Activated CD4-positive, CD25-positive, alpha-beta regulatory T cell treated with anti-CD3 and anti-CD28 coated beads, Interleukin-2, amount 50 U/mL, for 24 hours (primary cell): Measurements from ENCODE around the gene HAPLN3.

Experiments
- ATAC-seq, 2 donors: fragments of 150-1000 bp; cut with Tn5 transposase; one replicate each; pipeline ENCODE4 v1.10.0; 2021; ENCODE audit warnings: mild to moderate bottlenecking in 1 of 2, moderate library complexity in 1 of 2

The HAPLN3 gene

GRCh38 chr15:88891540-88892254, 3.6 kb downstream of the HAPLN3 start:
- ATAC-seq = no peak

GRCh38 chr15:88890495-88890894, 4.8 kb downstream of the HAPLN3 start:
- no peak for ATAC-seq

- ATAC-seq = no peak
Measured at GRCh38 chr15:88888719-88889118, 6.6 kb downstream of the HAPLN3 start.

DNA sequence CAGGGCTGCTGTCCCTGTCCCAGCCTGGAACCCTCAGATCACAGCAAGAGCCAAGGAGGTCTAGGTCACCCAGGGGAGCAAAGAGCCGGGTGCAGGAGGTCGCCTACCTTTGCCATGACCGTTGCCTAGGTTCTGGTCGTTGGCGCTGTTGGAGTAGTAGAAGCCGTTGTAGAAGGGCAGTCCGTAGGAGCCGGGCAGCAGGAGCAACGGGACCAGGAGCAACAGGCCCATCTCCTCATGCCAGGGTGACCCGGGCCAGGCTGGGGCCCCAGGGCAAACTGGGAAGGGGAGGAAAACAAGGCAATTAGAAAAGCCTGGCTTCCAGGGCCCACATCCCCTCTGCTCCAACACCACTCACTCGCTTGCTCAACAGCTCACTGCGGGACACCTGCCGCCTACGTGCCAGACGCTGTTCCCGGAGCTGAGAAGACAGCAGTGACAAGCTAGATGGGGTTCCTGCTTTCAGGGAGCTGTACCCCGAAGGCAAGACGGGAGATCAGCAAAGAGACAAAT, 8.2 kb downstream of the HAPLN3 start:
- no peak for ATAC-seq

DNA sequence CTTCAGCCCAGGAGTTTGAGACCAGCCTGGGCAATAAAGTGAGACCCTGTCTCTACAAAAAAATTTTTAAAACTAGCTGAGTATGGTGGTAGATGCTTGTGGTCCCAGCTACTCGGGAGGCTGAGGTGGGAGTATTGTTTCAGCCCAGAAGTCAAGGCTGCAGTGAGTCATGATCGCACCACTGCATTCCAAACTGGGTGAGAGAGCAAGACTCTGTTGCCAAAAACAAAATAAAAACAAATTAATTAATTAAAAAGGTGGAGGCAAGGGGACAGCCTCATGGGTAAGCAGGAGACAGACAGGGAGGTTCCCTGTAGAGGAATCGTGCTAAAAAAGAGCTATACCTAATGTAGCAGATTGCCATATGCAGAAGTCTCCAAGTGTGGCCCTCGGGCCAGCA, 12.6 kb downstream of the HAPLN3 start:
- ATAC-seq = no peak

GRCh38 chr15:88881775-88882174, 13.6 kb downstream of the HAPLN3 start:
- ATAC-seq = no peak

- ATAC-seq = no peak
Measured at GRCh38 chr15:88880944-88881740, 14.2 kb downstream of the HAPLN3 start.

DNA sequence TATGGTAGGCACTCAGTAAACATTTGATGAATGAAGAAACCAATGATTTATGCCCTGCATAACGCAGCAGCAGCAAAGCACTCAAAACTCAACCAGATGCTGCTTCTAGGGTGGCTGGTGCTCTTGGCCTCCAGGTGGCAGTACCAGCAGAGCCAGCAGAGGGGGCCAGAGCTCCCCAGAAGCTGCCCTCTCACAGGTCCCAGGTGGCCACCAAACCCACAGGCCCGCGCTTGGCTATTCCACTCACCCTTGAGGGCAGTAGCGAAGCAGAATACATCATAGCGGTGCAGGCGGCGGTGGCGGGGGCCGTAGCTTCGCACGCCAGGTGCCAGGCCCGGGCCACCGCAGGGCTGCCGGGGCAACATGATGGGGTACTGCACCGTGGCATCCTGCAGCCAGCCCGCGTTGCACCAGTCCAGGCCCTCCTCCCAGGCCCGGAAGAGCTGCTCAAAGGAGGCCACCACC, 16.6 kb downstream of the HAPLN3 start:
- ATAC-seq = peak; percentile 38 to 48

DNA sequence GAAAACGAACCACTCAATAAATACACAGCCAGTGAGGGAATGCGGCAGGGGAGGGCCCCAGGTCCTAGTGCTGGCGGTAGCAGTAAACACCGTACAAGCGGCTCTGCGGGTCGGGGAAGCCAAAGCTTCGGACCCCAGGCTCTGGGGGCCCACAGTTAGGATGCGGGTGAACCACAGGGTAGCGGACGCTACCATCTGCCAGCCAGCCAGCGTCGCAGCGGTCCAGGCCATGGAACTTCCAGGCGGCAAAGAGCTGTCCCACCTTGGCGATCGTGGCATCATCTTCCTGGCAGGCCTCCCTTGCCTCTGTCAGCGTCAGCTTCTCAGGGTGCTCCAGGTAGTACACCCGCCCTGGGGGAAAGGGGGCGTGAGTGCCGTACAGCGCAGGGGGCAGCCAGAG, 17.4 kb downstream of the HAPLN3 start:
- ATAC-seq = no peak

DNA sequence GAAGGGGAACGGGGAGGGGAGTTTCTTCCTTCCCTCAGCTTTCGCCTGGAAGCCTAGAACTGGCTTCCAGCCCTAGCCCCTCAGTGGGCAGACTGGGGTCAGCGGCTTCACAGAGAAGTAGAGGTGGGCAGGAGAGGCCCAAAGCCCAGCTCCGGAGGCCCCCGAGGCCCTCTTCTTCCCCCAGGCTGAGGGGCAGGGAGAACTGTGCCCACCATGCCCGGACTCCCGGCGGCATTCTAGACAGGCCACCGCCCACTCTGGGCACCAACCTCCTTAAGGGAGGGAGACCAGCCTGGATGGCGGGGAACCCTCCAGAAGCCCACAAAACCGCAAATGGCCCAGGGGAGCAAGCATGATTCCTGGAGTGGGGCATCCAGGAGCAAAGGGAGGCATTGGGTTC, 17.9 kb downstream of the HAPLN3 start:
- no peak for ATAC-seq

GRCh38 chr15:88876573-88876972, 18.8 kb downstream of the HAPLN3 start:
- ATAC-seq = no peak

DNA sequence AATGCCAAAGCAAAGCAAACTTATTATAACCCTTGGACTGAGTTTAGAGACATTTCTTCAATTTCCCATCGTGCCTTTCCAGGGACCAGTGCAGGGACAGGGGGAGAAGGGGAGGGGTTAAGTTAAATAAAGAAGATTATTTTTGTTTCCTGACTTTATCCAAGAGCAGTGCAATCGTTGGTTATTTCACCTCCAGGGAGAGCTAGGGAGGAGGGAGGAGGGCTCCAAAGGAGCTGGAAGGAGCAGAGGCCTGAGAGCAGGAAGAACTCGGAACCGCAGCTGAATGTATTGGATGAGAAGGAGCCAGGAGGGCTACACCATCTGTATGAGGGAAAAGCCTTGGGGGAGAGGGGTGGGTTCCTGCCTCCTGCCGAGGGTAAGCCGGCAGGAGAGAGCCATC, 20.7 kb downstream of the HAPLN3 start:
- no peak for ATAC-seq

GRCh38 chr15:88874275-88874674, 21.1 kb downstream of the HAPLN3 start:
- ATAC-seq = no peak

DNA sequence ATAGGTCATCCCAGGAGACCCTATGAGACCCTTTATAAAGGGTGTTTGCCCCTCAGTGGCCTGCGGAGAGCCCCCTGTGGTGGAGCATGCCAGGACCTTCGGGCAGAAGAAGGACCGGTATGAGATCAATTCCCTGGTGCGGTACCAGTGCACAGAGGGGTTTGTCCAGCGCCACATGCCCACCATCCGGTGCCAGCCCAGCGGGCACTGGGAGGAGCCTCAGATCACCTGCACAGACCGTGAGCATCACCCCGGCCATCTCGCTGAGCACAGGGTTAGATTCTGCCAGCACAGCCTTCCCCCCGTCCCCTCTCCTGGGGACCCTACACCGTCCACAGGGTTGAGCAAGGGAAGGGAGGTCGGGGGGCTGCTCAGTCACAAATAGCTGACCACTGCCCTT, 21.6 kb downstream of the HAPLN3 start:
- no peak for ATAC-seq

DNA sequence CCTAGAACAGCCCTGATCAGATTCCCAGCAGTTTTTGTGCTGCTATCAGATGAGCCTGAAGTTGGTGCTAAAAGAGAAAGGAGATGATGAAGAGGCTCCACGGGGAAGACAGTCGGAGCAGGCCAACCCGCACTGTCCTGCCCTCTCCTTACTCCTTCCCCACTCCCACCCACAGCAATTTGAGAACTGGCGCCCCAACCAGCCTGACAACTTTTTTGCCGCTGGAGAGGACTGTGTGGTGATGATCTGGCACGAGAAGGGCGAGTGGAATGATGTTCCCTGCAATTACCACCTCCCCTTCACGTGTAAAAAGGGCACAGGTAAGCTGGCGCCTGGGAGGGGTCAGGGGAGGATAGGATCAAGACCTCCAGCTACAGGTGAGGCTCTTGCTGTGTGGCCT, 22.6 kb downstream of the HAPLN3 start:
- no peak for ATAC-seq

- ATAC-seq = no peak
Measured at GRCh38 chr15:88872106-88872505, 23.2 kb downstream of the HAPLN3 start.

DNA sequence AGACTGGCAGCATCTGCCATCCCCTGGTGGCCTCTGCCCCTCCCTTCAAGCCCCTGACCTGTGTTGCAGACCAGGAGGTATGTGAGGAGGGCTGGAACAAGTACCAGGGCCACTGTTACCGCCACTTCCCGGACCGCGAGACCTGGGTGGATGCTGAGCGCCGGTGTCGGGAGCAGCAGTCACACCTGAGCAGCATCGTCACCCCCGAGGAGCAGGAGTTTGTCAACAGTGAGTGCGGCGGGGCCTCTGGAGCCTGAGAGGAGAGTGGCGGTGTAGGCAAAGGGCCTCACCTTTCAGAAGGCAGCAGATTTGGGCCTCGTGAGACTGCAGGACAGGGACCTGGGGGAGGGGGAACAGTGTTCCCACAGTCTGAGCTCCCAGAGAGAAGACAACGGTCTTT, 24.0 kb downstream of the HAPLN3 start:
- no peak for ATAC-seq

DNA sequence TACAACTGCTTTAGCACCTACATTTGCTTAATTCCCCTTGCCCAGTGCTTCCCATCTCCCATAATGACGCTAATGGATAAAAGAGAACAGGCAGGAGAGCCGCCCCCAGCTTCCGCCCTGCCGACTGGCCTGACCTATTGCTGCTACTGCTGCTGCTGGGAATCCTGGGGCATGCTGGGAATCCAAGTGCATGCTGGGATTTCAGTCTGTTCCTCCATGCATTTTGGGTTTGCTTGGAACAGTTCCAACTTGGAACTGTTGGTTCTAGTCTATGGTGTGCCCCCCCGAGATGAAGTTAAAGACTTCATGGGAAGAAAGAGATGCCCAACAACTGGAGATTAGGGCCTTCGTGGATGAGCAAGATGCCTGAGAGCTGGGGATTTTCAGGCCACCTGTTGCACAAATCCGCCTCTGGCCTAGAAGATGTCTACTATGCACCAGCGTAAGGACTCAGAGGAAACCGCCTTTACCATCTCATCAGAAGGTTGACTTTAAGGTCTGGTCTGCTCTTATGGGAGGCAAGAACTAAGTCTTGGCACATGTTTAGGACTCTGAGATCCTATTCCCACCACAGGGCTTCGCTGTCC, 29.0 kb downstream of the HAPLN3 start:
- ATAC-seq = no peak

DNA sequence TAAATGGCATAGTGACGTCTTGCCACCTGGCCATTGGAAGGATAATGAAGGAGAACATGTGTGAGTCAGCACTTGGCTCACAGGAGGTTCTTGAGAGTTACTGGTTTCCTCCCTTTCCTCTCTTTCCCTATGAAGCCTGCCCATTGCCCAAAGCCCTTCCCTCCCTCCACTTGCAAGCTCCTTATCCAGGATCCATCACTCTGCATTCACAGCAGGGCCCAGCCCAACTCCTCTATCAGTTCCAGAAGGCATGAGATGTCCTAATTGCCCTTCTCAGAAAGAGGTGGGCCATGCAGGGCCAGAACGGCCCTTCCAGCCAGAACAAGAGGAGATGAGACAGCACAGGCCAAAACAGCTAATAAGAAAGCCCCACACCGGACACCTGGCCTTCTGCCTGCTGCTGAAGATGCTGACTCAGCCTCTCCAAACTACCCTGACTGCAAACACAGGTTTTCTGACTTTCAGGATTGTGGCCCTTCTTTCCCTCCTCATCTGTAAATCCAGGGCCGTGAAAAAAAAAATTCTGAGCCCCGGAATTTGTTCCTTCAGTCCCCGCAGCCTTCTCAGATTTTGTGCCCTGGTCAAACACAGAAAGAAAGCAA, 29.7 kb downstream of the HAPLN3 start:
- ATAC-seq = no peak

DNA sequence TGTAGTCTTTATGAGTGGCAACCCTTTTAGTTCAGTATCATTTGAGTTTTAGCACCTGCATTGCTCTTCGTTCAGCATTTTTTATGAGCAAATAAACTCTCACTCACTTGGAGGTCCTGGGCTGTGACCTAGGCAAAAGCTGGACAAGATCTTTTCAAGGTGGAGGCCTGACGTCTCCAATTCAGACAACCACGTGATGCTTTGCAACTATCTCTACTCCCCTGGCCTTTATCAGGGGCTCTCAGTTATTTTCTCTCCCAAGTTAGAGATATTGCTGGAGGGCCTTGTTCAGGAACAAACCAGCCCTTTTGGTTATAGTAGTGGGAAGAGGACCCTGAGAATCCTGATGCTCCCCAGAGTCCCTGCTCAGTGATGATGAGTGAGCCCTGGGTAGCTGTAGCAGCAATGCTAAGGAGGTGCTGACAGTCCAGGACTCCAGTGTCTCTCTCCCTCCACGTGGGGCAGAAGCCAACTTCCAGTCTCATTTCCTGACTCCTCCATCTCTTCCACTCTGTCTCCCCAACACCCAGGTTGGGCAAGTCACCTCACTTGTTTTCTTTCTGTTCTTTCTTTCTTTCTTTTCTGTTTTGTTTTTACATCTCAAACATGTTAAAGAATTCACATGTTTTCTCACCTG, 30.4 kb downstream of the HAPLN3 start:
- no peak for ATAC-seq

DNA sequence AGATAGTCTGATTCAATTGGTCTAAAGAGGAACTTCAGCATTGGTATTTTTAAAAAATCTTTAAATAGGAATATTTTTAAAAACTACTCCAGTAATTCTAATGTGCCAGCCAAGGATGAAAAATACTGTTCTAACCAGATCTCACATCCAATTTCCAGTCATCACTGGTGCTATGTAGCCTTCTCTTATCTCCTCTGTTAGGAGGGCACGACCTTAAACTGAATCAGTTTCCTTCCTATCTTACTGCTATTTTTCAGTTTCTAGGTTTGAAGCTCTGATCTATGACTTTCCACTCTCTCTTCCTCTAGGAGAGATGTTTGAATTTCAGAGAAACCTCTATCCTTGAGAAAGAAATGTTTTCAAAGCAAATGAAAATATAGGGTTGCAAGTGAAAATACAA, 31.9 kb downstream of the HAPLN3 start:
- no peak for ATAC-seq

- no peak for ATAC-seq
Measured at GRCh38 chr15:88860212-88860611, 35.1 kb downstream of the HAPLN3 start.

GRCh38 chr15:88859550-88859949, 35.8 kb downstream of the HAPLN3 start:
- ATAC-seq = no peak
